A673 (cell line): ENCODE measurements around the gene PHF21A. TPM values are rescaled to one million over a fixed set of nuclear protein-coding genes. Genes with fewer than 3 reads are reported as not detected.

ENCODE experiments used
- BruUV-seq: library from RNA; stranded (reverse); fragments of 400-500 nt; replicated peaks from 2 replicates; lab custom pipeline; 2021; lab: Mats Ljungman, UMichigan
- CTCF ChIA-PET: fragments of 300-600 bp; sonication (Branson Sonifier 250); formaldehyde crosslinking; loops from one replicate; lab custom pipeline; 2022; ENCODE audit warnings: antibody characterized with exemption; lab: Charles Lee
- POLR2A ChIA-PET: fragments of 300-600 bp; sonication (Branson Sonifier 250); formaldehyde crosslinking; loops from one replicate; lab custom pipeline; 2022; ENCODE audit warnings: antibody characterized with exemption; ENCODE audit not compliant: low non-redundant PET; lab: Charles Lee
- DNase-seq: peaks from one replicate; pipeline ENCODE4 v3.0.0-alpha.2; 2015; ENCODE audit warnings: low spot score
- H3K27ac ChIP-seq: fragments of 200-600 bp; sonication (generic); 2 replicates; pipeline ENCODE4 v1.5.1; 2016; ENCODE audit warnings: mixed run types, low read depth, mild to moderate bottlenecking, mixed read lengths, antibody characterized with exemption, low read length; ENCODE audit not compliant: poor library complexity, severe bottlenecking
- H3K27me3 ChIP-seq: fragments of 200-600 bp; sonication (generic); replicated peaks from 2 replicates; pipeline ENCODE4 v1.6.1; 2017; ENCODE audit warnings: mixed run types, low read depth, mild to moderate bottlenecking, mixed read lengths, antibody characterized with exemption, low read length; ENCODE audit not compliant: insufficient read depth, poor library complexity
- H3K36me3 ChIP-seq: fragments of 200-600 bp; sonication (generic); 2 replicates; pipeline ENCODE4 v1.6.1; 2016; ENCODE audit warnings: mixed run types, mild to moderate bottlenecking, mixed read lengths, antibody characterized with exemption, low read length; ENCODE audit not compliant: insufficient read depth, poor library complexity, severe bottlenecking
- H3K4me1 ChIP-seq: fragments of 200-600 bp; sonication (generic); 2 replicates; pipeline ENCODE4 v1.6.1; 2017; ENCODE audit warnings: mixed run types, mild to moderate bottlenecking, mixed read lengths, antibody characterized with exemption, low read length; ENCODE audit not compliant: insufficient read depth, poor library complexity, severe bottlenecking
- H3K4me3 ChIP-seq: fragments of 200-600 bp; sonication (generic); 2 replicates; pipeline ENCODE4 v1.5.1; 2016; ENCODE audit warnings: low read depth, mixed run types, mild to moderate bottlenecking, mixed read lengths, low read length; ENCODE audit not compliant: poor library complexity, severe bottlenecking
- H3K9me3 ChIP-seq: fragments of 200-600 bp; sonication (generic); 2 replicates; pipeline ENCODE4 v1.6.1; 2016; ENCODE audit warnings: mixed run types, low read depth, mild to moderate bottlenecking, mixed read lengths, antibody characterized with exemption, low read length; ENCODE audit not compliant: poor library complexity, severe bottlenecking
- CTCF ChIP-seq: fragments of 300-800, 200-600 bp; sonication (generic); conservative IDR thresholded peaks from 2 replicates; pipeline ENCODE4 v1.5.1; 2017; ENCODE audit warnings: low read depth, mild to moderate bottlenecking, antibody characterized with exemption, low read length, moderate library complexity, mixed read lengths
- EZH2 ChIP-seq: fragments of 200-600 bp; sonication (generic); IDR thresholded peaks from 2 replicates; pipeline ENCODE4 v1.6.1; 2017; ENCODE audit warnings: borderline replicate concordance, low read depth, mild to moderate bottlenecking, mixed read lengths, antibody characterized with exemption, low read length; ENCODE audit not compliant: poor library complexity, severe bottlenecking
- intact Hi-C: fragments of 100-400 bp; cut with micrococcal nuclease; formaldehyde crosslinking; loops from one replicate; pipeline ENCODE4 v1.10.0; 2022; ENCODE audit not compliant: unreplicated experiment
- total RNA-seq: library from RNA; stranded (reverse); gene quantifications from 2 replicates; pipeline ENCODE4 v1.2.3, GENCODE V29; 2021

Gene PHF21A
- total RNA-seq, 1 experiment from 2014 or later, result 77.2 TPM

GRCh38 chr11:45994371-45995341 is 126.6 kb downstream of the PHF21A start:
- DNase-seq, result no peak
- ChIA-PET POLR2A (interaction anchor here (0.6 to 1.0 kb wide), 3 partner anchors 11 to 440 kb away, joined by 3 to 12 read pairs (median 3); no protein-coding TSS in a partner anchor), CTCF (interaction anchor here (1.4 kb wide), 1 partner anchor 12 kb away, joined by 3 read pairs; no protein-coding TSS in a partner anchor)
- Histone ChIP-seq H3K27ac (peak overlapping the region; percentile 0), H3K36me3 (no peaks in the 10 kb centered on the region), H3K4me1 (peaks cover 19% of the 10 kb centered on the region), H3K4me3 (no peak overlapping the region), H3K27me3 (no peaks in the 10 kb centered on the region), H3K9me3 (no peaks in the 10 kb centered on the region)
- no TSS peak for BruUV-seq
- TF ChIP-seq EZH2 (no peak), CTCF (no peak)
- intact Hi-C loops, result no loop called here

- H3K27me3 ChIP-seq, result no peaks in the 10 kb centered on the region
- no peak overlapping the region for H3K27ac ChIP-seq
- H3K9me3 ChIP-seq, result no peaks in the 10 kb centered on the region
- no peak overlapping the region for H3K4me3 ChIP-seq
- H3K36me3 ChIP-seq, result no peaks in the 10 kb centered on the region
- TF ChIP-seq EZH2, result no peak
- no peak for TF ChIP-seq CTCF
- intact Hi-C loops, result no loop called here
- no TSS peak for BruUV-seq
- peaks cover 19% of the 10 kb centered on the region for H3K4me1 ChIP-seq
- ChIA-PET CTCF (no interaction called here), POLR2A (interaction anchor here (0.6 to 0.9 kb wide), 2 partner anchors 9 to 441 kb away, joined by 3 to 12 read pairs; no protein-coding TSS in a partner anchor)
- no peak for DNase-seq
These were observed 127.7 kb downstream of the PHF21A start for GRCh38 chr11:45993531-45994001.

GRCh38 chr11:45988921-45989320 is 132.3 kb downstream of the PHF21A start:
- Histone ChIP-seq H3K36me3 (no peaks in the 10 kb centered on the region), H3K4me1 (peaks cover 31% of the 10 kb centered on the region), H3K4me3 (no peak overlapping the region), H3K27ac (no peak overlapping the region), H3K27me3 (no peaks in the 10 kb centered on the region), H3K9me3 (no peaks in the 10 kb centered on the region)
- intact Hi-C loops, result no loop called here
- no TSS peak for BruUV-seq
- no peak for DNase-seq
- TF ChIP-seq EZH2 (no peak), CTCF (no peak)
- POLR2A ChIA-PET, result no interaction called here
- CTCF ChIA-PET, result interaction anchor here (0.6 kb wide), 1 partner anchor 49 kb away, joined by 4 read pairs; no protein-coding TSS in a partner anchor
